ENCODE results near the gene TMTC1. TPM values are rescaled to one million over a fixed set of nuclear protein-coding genes. Genes with fewer than 3 reads are reported as not detected.

The TMTC1 gene
- polyA plus RNA-seq, 4 donors = 26.7 to 31.3 (median 28.7) TPM

DNA sequence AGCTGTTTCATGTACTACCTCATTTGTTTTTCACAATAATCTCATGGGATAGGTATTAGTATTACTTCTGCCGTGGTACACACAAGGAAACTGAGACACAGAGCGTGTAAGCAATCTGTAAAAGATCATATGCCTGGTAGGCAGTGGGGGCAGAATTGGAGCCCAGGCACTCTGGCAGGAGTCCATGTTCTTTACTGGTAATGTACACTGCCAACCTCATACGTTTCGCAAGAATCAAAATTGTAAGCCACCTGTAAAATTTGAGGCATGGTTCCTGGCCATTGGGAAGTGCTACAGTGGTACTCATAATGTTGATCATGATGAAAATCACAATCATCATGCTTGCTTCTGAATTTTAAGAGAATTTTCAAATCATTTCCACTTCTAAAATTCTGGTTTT is 40.7 kb downstream of the TMTC1 start:
- no peak for DNase-seq (ENCODE audit: low read depth in 4 of 4, low spot score in 2 of 4)

DNA sequence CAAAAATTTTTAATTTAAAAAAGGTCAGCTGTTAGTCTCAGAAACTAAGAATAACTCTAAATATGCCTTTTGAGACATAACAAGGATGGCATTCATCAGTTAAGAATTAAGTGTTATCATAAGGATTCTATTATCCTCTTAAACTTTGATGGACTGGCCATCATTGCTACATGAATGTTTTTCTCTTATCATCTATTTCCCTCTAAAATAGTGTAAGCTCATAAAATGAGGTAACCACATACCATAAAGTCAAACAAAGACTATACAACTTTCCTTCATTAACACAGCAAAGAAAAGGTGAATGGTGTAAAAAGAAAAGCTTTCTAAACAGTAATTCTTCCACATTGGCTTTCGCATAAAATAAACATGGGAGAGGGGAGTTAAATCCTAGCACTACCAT is 41.1 kb downstream of the TMTC1 start:
- DNase-seq (ENCODE audit: low read depth in 4 of 4, low spot score in 2 of 4) = no peak

- DNase-seq (ENCODE audit: low read depth in 4 of 4, low spot score in 2 of 4) = no peak
Observed at GRCh38 chr12:29741342-29742241, 42.1 kb downstream of the TMTC1 start.

DNA sequence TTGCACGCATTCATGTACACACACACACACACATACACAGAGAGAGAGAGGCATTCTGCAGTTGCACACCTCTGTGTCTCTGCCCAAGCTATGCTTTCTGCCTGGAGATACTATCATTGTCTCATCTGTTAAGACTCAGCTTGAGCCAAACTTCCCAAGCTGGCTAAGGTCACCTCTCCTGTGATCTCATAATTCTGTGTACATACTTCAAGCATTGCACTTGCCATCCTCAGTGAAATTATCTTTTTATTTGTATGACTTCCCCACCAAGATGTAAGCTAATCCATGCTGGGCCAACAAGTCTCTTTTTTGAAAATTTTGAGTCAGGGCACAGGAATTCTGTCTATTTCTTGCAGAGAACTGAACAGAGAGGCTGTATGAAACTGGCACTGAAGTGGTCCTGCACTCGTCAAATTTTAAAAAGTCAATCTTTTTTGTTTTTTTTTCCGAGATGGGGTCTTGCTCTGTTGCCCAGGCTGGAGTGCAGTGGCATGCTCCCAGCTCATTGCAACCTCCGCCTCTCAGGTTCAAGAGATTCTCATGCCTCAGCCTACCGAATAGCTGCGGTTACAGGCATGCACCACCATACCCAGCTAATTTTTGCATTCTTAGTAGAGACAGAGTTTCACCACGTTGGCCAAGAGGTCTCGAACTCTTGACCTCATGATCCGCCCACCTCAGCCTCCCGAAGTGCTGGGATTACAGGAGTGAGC is 44.3 kb downstream of the TMTC1 start:
- no peak for DNase-seq (ENCODE audit: low read depth in 4 of 4, low spot score in 2 of 4)

DNA sequence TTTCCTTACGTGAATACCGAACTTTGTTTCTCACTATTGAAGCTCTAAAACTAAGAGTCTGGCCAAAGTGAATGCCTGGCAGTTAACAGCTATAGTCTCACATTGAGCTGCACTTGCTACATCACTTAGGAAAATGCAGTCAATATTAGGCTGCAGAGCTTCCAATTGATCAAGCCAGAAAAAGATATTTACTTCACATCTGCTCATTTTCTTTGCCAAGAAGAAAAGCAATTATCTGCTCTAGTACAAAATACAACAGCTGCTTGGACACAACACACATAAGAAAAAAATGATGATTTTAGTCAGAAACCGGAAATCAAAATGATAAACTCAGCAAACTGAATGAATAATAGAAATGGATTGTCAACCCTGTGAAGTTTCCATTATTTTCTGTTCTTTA is 45.4 kb downstream of the TMTC1 start:
- no peak for DNase-seq (ENCODE audit: low read depth in 4 of 4, low spot score in 2 of 4)

GRCh38 chr12:29737644-29738043 is 46.1 kb downstream of the TMTC1 start:
- DNase-seq (ENCODE audit: low read depth in 4 of 4, low spot score in 2 of 4) = no peak

DNA sequence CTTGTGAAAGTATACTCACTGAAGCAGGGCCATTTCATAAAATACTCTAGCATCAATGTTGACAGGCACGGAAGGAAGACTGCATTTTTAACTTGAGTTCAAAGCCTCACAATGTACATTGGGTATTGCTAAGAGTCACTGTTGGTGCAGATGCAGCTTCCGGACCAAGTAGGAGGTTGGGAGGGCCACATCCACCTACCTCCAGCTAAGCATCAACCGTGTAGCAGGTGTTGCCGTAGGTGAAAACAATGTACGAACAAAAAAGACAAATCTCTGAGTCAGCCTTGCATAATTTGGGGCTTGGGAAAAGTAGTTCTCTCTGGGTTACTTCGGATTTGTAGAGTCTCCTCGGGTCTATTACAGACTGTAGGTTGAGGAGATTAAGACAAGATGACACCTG is 48.1 kb downstream of the TMTC1 start:
- DNase-seq (ENCODE audit: low read depth in 4 of 4, low spot score in 2 of 4) = no peak

- no peak for DNase-seq (ENCODE audit: low read depth in 4 of 4, low spot score in 2 of 4)
Observed at GRCh38 chr12:29734734-29735133, 49.0 kb downstream of the TMTC1 start.

GRCh38 chr12:29734305-29734704 is 49.4 kb downstream of the TMTC1 start:
- DNase-seq (ENCODE audit: low read depth in 4 of 4, low spot score in 2 of 4) = no peak

DNA sequence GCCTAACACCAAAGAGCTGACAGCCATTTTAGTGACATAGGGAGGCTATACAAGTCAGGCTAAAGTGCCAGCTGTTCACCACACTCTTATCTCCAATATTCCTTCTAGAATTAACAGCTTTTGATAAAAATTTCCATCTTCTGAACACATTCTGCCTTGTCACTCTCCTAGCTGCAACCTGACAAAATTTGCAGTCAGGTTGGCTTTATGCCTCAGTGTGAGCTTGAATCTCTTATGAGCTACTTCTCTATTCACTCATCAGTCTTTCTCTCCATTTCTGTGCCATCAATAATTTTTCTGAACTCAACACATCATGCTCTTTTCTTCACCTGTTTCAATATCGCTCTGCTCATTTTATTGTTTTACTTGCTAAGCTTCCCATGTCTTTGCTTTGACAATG is 50.2 kb downstream of the TMTC1 start:
- no peak for DNase-seq (ENCODE audit: low read depth in 4 of 4, low spot score in 2 of 4)

- no peak for DNase-seq (ENCODE audit: low read depth in 4 of 4, low spot score in 2 of 4)
Observed at GRCh38 chr12:29733060-29733459, 50.7 kb downstream of the TMTC1 start.

- no peak for DNase-seq (ENCODE audit: low read depth in 4 of 4, low spot score in 2 of 4)
Observed at GRCh38 chr12:29732593-29732992, 51.1 kb downstream of the TMTC1 start.

DNA sequence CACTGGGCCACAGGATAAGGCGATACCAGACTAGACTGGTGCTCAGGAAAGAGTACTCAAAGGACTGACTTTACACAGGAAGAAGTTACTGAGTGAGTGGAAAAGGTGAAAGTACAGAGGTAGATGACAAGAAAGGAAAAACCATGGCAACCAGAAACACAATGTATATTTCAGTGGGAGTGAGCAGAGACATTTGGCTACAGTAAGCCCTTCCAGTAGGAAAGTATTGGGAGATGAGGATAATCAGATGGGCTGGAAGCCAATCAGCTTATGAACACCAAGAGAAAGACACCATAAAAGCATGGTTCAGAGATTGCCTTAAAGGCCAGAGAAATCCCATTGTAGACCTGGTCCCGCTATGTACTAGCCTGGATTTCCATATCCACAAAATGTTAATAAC is 51.6 kb downstream of the TMTC1 start:
- no peak for DNase-seq (ENCODE audit: low read depth in 4 of 4, low spot score in 2 of 4)

GRCh38 chr12:29731591-29731990 is 52.2 kb downstream of the TMTC1 start:
- DNase-seq (ENCODE audit: low read depth in 4 of 4, low spot score in 2 of 4) = no peak

DNA sequence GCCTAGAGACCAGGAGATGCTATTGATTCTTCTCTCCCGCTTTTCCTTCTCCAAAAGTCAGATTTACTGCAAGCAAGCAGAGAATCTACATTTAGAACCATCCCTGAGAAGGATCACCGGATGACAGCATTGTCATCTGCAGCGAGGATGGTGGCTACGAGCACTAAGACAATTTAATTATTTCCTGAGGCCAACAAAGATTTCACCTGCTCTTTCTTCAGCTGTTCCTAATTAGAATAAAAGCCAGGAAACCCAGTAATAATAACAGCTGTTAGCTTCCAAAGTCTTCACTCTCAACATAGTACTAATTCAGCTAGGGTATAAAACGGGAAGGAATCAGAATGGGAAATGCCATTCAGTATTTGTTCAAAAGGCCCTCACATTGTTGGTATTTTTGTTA is 53.3 kb downstream of the TMTC1 start:
- DNase-seq (ENCODE audit: low read depth in 4 of 4, low spot score in 2 of 4) = no peak

GRCh38 chr12:29728030-29728429 is 55.7 kb downstream of the TMTC1 start:
- no peak for DNase-seq (ENCODE audit: low read depth in 4 of 4, low spot score in 2 of 4)

- DNase-seq (ENCODE audit: low read depth in 4 of 4, low spot score in 2 of 4) = no peak
Observed at GRCh38 chr12:29726741-29727348, 56.9 kb downstream of the TMTC1 start.

- DNase-seq (ENCODE audit: low read depth in 4 of 4, low spot score in 2 of 4) = no peak
Observed at GRCh38 chr12:29726321-29726692, 57.4 kb downstream of the TMTC1 start.

DNA sequence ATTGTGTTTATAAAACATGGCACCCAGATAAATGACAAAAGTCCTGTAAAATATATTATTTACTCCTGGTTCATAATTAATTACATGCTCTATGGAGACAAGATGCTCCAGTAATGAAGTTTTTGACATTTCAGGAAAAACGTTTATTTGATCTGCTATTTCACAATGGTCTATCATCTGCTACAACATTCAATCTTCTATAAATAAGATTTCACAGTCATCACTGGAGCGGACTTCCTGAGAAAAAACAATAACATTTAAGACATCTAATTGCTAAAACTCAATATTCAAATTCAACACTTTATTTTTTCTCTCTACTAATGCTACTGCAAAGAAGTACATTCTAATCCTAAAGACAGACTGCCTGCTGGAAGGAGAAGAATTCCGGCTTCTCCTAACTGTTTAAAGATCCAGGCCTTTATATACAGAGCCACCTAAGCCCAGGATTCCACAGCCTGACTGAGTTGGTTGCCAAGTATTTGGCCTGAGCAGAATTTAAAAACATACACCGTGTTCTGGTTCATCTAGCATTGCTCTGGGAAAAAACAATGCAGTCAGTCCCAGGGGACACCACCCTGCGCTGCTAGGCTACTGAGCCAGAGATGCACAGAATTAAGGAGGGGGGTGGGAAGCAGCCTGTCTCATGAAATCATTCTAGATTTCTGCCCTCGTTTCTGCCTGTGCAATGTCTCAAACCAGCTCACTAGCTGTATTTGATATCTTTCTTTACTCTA is 58.0 kb downstream of the TMTC1 start:
- no peak for DNase-seq (ENCODE audit: low read depth in 4 of 4, low spot score in 2 of 4)

GRCh38 chr12:29722164-29722563 is 61.6 kb downstream of the TMTC1 start:
- DNase-seq (ENCODE audit: low read depth in 4 of 4, low spot score in 2 of 4) = no peak

- DNase-seq (ENCODE audit: low read depth in 4 of 4, low spot score in 2 of 4) = no peak
Observed at GRCh38 chr12:29719381-29719780, 64.4 kb downstream of the TMTC1 start.

All from left renal cortex interstitium (tissue), 4 donors.